Fibroblast of skin of left quadriceps (primary cell): ENCODE results near the gene COL4A6.
"Not testable (repeated sequence)": the region's sequence is repeated elsewhere in the genome, so short reads cannot be mapped to it uniquely, and the experiment has no call there.

Experiments
- DNase-seq, 2 experiments: peaks; one replicate each; pipeline ENCODE4 v3.0.0-alpha.2; 2013; ENCODE audit warnings: low read depth in 2 of 2

COL4A6 gene

GRCh38 chrX:108399418-108400165 lies 38.6 kb downstream of the COL4A6 start:
- no peak for DNase-seq

DNA sequence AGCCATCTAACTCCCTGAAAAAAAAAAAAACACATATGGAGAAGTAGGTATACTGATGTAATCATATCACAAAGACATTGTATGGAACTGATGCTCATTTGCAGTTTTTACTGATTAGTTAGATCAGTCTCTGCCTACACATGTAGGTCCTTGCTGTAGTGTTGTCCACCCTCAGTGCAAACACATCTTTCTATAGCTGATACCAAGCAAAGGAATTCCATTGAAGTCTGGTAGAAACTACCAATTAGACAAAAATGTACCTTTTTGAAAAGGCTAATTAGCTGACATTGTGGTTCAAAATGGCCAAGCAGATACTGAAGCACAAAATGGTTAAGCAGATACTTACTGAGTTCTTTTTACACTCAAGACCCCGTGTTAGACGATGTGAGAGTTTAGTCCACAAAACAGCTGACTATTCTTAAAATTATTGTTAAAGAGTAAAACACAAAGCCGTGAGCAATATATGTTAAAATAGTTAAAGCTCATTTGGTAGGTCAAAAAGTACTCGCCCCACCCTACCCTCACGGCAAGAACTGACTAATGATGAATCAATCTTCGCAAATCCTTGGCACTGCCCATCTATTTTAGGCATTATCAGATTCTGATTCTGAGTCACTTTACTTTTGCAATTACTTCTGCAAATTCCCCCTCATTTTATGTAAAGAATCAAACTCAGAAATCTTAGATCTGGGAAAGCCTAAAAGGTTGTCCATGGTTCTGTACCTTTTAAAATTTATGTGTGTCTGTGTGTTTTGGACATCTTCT lies 40.4 kb downstream of the COL4A6 start:
- DNase-seq, result no peak

DNA sequence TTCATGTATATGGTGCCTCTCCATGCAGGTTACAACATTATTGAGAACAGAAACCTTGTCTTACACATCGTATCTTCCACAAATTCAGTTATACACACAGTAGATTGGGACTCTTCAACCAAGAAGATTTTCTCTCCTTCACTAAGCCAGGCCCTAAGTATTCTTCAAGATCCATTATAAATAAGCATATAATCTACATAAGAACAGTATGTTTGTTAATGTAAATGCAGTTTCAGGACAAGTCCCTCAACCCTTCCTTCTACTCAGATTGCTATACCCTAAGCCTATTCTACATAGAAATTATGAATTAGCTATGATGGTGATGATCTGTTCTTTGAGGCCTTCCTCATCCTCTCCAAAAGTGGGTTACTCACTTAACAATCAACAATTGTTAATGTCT lies 41.2 kb downstream of the COL4A6 start:
- no peak for DNase-seq

DNA sequence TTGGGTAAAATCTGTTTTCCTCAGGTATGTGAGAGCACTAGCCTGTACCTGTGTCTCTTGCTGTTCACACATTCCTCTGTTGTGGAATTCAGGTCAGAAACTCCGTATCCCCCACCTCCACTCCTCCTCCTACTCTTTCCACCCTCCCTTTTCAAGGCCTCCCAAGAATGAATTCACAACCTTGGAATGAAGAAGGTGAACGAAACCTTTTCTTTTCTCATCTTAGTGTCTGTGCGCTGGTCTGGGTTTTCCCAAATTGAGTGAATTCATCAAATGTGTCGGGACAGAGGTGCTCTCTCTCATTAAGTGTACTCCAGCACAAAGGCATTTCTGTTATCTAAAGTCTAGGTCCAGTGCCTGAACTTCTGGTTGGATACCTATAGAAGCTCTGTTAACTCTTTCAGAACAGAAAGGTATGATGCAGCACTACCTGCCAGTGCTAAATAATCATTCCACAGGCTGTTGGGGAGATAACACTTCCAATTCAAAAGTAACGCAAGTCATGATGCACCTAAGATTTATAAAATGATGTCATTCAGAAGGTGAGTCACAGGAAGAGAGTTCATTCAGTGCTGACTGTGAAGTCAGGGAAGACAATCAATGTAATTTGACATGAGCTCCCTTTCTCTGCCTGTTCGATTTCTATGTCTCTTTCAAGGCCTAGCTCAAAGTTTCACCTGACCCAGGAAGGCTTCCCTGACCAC lies 41.9 kb downstream of the COL4A6 start:
- no peak for DNase-seq

- not testable (repeated sequence) for DNase-seq
Measured at GRCh38 chrX:108390976-108391717, 47.1 kb downstream of the COL4A6 start.

DNA sequence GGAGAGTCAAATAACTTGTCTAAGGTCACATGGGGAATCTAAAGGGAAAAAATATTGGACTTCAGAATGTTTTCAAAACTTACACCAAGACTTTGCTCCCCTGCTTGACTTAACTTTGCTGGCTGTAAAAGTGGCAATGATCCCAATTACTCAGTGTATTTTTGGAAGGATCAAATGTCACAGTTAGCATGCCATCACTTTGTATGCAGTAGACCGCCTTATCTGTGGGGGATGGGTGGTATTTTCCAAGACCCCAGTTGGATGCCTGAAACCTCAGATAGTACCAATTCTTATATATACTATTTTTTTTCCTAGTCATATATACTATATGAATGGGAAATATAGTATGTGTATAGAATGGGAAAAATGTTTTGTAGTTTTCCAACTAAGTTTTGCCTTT lies 53.4 kb downstream of the COL4A6 start:
- DNase-seq, result no peak

DNA sequence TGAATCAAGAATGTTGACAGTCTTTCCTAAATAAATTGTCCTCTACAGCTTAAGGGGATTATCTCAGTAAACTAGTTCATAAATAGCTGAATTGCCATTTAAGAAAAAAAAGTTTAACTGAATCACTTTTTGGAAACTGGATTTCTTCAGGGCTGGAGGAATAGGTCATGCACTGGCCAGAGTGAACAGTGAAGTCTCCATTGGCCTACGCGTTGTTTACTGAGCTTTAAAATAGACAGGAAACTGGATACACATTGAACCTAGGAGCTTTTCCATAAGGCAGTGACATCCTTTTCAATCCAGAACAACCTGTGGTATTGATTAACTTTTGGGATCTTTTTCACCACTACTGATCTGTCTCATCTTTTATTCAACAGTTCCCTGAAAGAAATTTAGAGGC lies 58.0 kb downstream of the COL4A6 start:
- no peak for DNase-seq

GRCh38 chrX:108376821-108377220 lies 61.4 kb downstream of the COL4A6 start:
- DNase-seq, result not testable (repeated sequence)

- not testable (repeated sequence) for DNase-seq
Measured at GRCh38 chrX:108375591-108375990, 62.6 kb downstream of the COL4A6 start.

GRCh38 chrX:108366644-108367406 lies 71.4 kb downstream of the COL4A6 start:
- DNase-seq, result no peak

DNA sequence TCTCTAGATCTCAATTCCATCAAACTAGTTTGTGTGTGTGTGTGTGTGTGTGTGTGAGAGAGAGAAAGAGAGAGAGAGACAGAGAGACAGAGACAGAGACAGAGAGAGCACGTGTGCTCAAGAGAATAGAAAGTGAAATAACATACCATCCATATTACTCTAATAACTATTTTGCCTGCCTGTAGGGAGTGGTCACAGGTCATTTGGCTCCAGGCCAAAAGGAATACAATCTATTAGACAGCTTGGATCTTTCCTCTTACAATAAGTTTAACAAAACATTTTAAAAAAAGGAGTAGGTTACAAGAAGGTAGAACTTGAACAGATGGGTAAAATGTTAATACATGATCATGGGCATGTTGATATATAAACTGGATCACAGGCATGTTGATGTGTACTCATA lies 76.2 kb downstream of the COL4A6 start:
- no peak for DNase-seq

DNA sequence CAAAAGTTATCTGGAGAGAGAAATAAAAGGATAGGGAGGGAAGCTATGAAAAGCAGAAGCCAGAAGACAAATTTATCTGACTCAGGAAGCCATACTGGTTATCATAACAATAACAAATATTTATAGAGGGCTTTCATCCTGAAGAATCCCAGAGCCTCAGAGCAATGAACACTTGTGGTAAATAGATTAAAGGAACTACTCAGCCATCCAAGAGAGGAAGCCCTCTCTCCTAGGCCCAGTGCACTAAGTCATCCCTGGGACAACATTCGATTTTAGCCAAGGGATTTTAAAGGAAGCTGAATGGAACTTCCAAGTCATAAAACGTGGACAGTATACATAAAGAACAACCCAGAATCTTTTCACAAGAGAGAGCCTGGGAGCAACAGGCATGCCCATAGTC lies 76.9 kb downstream of the COL4A6 start:
- DNase-seq, result no peak

- no peak for DNase-seq
Measured at GRCh38 chrX:108359806-108360602, 78.2 kb downstream of the COL4A6 start.

DNA sequence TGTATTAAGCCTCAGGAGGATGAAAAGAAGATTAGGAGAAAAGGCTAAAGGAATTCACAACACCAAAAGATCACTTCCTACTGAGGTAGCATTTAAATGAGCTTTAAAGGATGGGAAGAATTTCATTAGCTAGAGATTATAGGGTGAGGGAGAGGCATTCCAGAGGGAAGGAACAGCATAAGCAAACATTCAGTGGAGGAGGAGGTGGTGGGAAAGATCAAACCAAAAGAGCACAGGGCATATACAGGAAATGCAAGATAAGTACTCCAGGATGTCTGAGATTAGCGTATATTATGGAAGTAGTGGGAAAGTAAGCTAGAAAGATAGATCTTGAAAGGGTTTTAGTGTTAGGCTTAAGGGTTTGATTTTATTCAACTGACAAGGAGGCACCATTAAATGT lies 84.8 kb downstream of the COL4A6 start:
- no peak for DNase-seq

DNA sequence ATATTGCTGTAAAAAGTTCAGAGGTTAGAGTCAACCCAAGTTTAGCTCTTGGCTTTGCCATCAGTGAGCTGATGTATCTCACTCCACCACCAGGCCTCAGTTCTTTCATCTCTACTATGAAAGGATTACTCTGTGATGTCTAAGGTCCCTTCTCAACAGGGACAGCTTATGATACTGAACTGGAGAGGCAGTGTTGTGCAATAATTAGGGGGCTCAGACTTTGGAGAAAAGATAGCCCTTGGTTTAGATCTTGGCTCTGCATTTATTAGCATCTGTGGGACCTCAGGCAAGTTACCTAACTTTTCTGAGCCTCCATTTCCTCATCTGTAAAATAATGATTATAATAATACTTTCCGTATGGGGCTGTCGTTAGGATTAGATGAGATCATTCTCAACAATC lies 89.0 kb downstream of the COL4A6 start:
- no peak for DNase-seq

DNA sequence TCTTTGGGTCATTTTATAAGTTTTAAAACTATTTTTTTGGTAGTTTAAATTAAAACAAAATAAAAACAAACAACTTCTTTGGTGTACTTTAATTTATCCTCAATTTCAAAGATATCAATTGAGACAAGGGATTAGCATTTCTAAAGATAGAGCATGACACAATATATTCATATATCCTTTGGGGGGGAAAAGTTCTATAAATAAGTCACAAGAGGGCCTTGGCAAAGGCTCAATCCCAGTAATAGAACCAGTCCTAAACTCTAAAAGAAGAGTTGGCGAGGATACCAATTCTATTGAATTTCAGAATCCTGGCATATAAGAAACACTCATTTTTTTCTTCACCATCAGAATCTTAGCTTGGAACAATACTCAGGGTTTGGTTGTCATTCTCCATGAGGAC lies 89.7 kb downstream of the COL4A6 start:
- no peak for DNase-seq

DNA sequence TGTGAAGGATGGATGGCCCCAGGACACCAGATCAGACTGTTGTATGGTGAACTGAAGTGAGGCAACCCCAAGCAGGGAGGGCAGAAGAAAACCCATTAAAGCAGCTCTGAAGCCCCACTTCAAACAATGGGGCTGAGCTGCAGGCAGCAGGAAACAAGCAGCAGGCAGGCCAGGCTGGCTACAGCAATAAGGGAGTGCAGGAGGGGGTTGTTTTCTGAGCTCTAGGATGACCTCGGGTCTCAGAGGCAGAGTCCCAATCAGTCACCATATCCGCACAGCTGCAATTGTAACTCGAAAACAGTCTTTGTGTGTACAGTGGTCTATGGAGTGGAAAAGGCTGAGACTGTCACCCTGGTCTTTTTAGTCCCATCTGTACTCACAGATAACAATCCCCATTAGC lies 90.4 kb downstream of the COL4A6 start:
- DNase-seq, result no peak

GRCh38 chrX:108344216-108344615 lies 94.0 kb downstream of the COL4A6 start:
- DNase-seq, result no peak

GRCh38 chrX:108341947-108342346 lies 96.3 kb downstream of the COL4A6 start:
- DNase-seq, result no peak

GRCh38 chrX:108332281-108332680 lies 105.9 kb downstream of the COL4A6 start:
- no peak for DNase-seq
